GM12892 (cell line): ENCODE measurements around the gene VPS35L.

Source experiments
- POLR2A ChIP-seq: IDR thresholded peaks from 2 replicates; pipeline ENCODE4 v1.6.1; 2011; ENCODE audit warnings: low read depth, low read length, control low read depth
- POLR2AphosphoS5 ChIP-seq: IDR thresholded peaks from 2 replicates; pipeline ENCODE4 v1.6.1; 2011; ENCODE audit warnings: low read depth, low read length, control low read depth
- TAF1 ChIP-seq: IDR thresholded peaks from 2 replicates; pipeline ENCODE4 v1.6.1; 2011; ENCODE audit warnings: low read depth, mild to moderate bottlenecking, control low read depth, low read length, borderline replicate concordance

DNA sequence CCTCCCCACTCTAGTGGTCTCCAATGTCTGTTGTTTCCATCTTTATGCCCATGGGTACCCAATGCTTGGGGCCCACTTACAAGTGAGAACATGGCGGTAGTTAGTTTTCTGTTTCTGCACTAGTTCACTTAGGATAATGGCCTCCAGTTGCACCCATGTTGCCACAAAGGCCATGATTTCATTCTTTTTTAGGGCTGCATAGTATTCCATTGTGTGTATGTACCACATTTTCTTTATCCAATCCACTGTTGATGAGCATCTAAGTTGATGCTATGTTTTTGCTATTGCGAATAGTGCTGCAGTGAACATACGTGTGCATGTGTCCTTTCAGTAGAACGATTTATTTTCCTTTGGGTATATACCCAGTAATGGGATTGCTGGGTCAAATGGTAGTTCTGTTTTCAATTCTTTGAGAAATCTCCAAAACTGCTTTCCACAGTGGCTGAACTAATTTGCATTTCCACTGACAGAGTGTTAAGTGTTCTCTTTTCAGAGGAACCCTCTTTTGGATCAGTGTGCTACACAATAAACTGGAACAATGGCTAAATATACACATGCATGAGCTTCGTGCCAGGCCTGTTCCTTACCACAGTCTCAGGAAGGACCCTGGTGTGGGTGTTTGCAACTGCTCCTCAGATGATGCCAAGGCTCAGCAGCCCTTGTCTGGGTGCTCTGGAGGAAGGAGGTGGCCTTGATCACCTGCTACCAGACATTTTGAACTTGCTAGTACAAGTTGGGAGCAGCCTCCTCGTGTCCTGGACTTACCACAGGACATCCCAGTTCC lies 128.1 kb downstream of the VPS35L start:
- TF ChIP-seq TAF1 = no peak
- no peak for TF ChIP-seq POLR2A
- no peak for TF ChIP-seq POLR2AphosphoS5
